Gastroesophageal sphincter (tissue), 4 donors: ENCODE data around the gene MCAM. TPM values are rescaled to one million over a fixed set of nuclear protein-coding genes. Genes with fewer than 3 reads are reported as not detected.

ENCODE experiments used
- ATAC-seq: fragments of 150-250 bp; one replicate; pipeline ENCODE4 v1.9.1; 2016; ENCODE audit warnings: mild to moderate bottlenecking, moderate library complexity
- H3K27ac ChIP-seq, 4 donors: fragments of 200-600 bp; sonication (generic) in 3 of 4; 1 replicate in 3 of 4; 2 replicates in 1 of 4; pipeline ENCODE4 v1.5.1; 2016 to 2019
- H3K27me3 ChIP-seq: fragments of 200-600 bp; sonication (generic); one replicate; pipeline ENCODE4 v1.5.1; 2019
- H3K36me3 ChIP-seq, 2 donors: fragments of 200-600 bp; sonication (generic); one replicate each; pipeline ENCODE4 v1.5.1; 2019; ENCODE audit warnings: control low read depth in 1 of 2
- H3K4me1 ChIP-seq, 3 donors: fragments of 200-600 bp; sonication (generic); 1 replicate in 2 of 3; 2 replicates in 1 of 3; pipeline ENCODE4 v1.5.1; 2016 to 2019; ENCODE audit warnings: control low read depth in 2 of 3
- H3K4me3 ChIP-seq, 2 donors: fragments of 200-600 bp; sonication (generic); one replicate each; pipeline ENCODE4 v1.5.1; 2019; ENCODE audit warnings: mild to moderate bottlenecking in 1 of 2, moderate library complexity in 1 of 2
- H3K9me3 ChIP-seq, 3 donors: fragments of 200-600 bp; sonication (generic); one replicate each; pipeline ENCODE4 v1.5.1; 2017 to 2019; ENCODE audit warnings: control low read depth in 2 of 3
- CTCF ChIP-seq, 4 experiments: fragments of 200-600 bp in 2 of 4; fragments of 450-650 bp in 2 of 4; sonication (generic) in 1 of 4; IDR thresholded peaks; one replicate each; pipeline ENCODE4 v1.5.1; 2017 to 2019; ENCODE audit warnings: antibody characterized with exemption in 4 of 4, mild to moderate bottlenecking in 2 of 4, moderate library complexity in 2 of 4
- EP300 ChIP-seq: sonication (generic); formaldehyde crosslinking; IDR thresholded peaks from one replicate; pipeline ENCODE4 v1.6.1; 2017; ENCODE audit warnings: antibody characterized with exemption, mild to moderate bottlenecking
- POLR2A ChIP-seq, 2 donors: fragments of 450-650 bp; IDR thresholded peaks; one replicate each; pipeline ENCODE4 v1.6.1; 2017; ENCODE audit warnings: antibody characterized with exemption in 2 of 2, mild to moderate bottlenecking in 2 of 2, moderate library complexity in 1 of 2
- POLR2AphosphoS5 ChIP-seq: sonication (generic); formaldehyde crosslinking; IDR thresholded peaks from one replicate; pipeline ENCODE4 v1.6.1; 2017; ENCODE audit warnings: antibody characterized with exemption
- WGBS, 2 donors: methylation state at CpG; one replicate each; pipeline ENCODE4 v1.1.5; 2018; ENCODE audit warnings: low coverage in 1 of 2; 5-methylcytosine and 5-hydroxymethylcytosine counted together
- total RNA-seq, 4 donors: library from RNA; depleted of rRNA; stranded (reverse); fragments of >200 nt; gene quantifications; one replicate each; pipeline ENCODE4 v1.1.0, GENCODE V29; 2016

MCAM gene
- total RNA-seq, 4 donors from 2014 or later, result 702 to 1,904 (median 1,177) TPM

- H3K9me3 ChIP-seq, result no peaks in the 10 kb centered on the region
- peaks cover 0 to 45% (median 30%) of the 10 kb centered on the region in 3 donors for H3K4me1 ChIP-seq
- H3K27me3 ChIP-seq, result no peaks in the 10 kb centered on the region
- H3K36me3 ChIP-seq, result no peaks in the 10 kb centered on the region
- H3K27ac ChIP-seq, result no peak overlapping the region
- no CpG with 5 or more reads among the region's 10 CpGs for WGBS, 2 donors
- H3K4me3 ChIP-seq, result no peak overlapping the region
- TF ChIP-seq CTCF (IDR thresholded peaks at IDR 0.05) (no peak), POLR2A (IDR thresholded peaks at IDR 0.05) (no peak), EP300 (no peak), POLR2AphosphoS5 (no peak)
- no peak for ATAC-seq
Measured at GRCh38 chr11:119342362-119343130, 25.6 kb upstream of the MCAM start.

DNA sequence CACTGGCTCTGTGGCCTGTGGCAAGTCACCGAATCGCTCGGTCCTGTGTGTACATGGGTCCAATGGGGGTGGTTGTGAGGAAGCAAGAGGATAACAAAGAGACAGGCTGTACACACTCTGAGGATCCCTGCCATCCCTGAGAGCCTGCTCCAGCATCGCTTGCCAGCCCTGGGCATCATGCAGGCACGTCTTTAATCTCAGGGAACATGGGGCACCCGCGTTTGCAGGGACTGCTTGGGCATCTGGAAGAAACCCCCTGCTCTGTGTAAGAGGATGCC is 25.0 kb upstream of the MCAM start:
- 60 to 77% methylated on average over 2 to 4 of the region's 7 CpGs for WGBS, 2 donors
- no peaks in the 10 kb centered on the region for H3K27me3 ChIP-seq
- peaks cover 0 to 51% (median 33%) of the 10 kb centered on the region in 3 donors for H3K4me1 ChIP-seq
- TF ChIP-seq POLR2AphosphoS5 (no peak), CTCF (IDR thresholded peaks at IDR 0.05) (no peak), EP300 (no peak), POLR2A (IDR thresholded peaks at IDR 0.05) (no peak)
- H3K27ac ChIP-seq, result no peak overlapping the region
- H3K36me3 ChIP-seq, result peaks cover 0 to 3% of the 10 kb centered on the region in 2 donors
- ATAC-seq, result no peak
- no peak overlapping the region for H3K4me3 ChIP-seq
- H3K9me3 ChIP-seq, result no peaks in the 10 kb centered on the region

GRCh38 chr11:119341222-119342022 is 24.5 kb upstream of the MCAM start:
- Histone ChIP-seq H3K27me3 (no peaks in the 10 kb centered on the region), H3K9me3 (no peaks in the 10 kb centered on the region), H3K36me3 (peaks cover 0 to 9% of the 10 kb centered on the region in 2 donors), H3K27ac (peak overlapping the region in 3 of 4 donors; percentile 85 to 92 (median 88)), H3K4me3 (peak overlapping the region in 1 of 2 donors; percentile 80), H3K4me1 (peaks cover 0 to 57% (median 33%) of the 10 kb centered on the region in 3 donors)
- TF ChIP-seq CTCF (IDR thresholded peaks at IDR 0.05) (no peak), POLR2A (IDR thresholded peaks at IDR 0.05) (no peak), POLR2AphosphoS5 (no peak), EP300 (no peak)
- 43 to 54% methylated on average over 3 to 5 of the region's 16 CpGs for WGBS, 2 donors
- ATAC-seq, result no peak

GRCh38 chr11:119340335-119341221 is 23.6 kb upstream of the MCAM start, which contains the start of gene C1QTNF5:
Gene C1QTNF5, minus strand, starts transcription at chr11:119340883. Its CDS starts 486 bp downstream, at chr11:119340397.
- WGBS, 2 donors, result 15 to 20% methylated on average over 1 to 2 of the region's 53 CpGs
- no peak for TF ChIP-seq POLR2A (IDR thresholded peaks at IDR 0.05)
- peak; percentile 34 for TF ChIP-seq POLR2AphosphoS5
- no peak for TF ChIP-seq EP300
- no peak for TF ChIP-seq CTCF (IDR thresholded peaks at IDR 0.05)
- ATAC-seq, result peak; percentile 62

More at GRCh38 chr11:119340335-119341221, 23.6 kb upstream of the MCAM start, which contains the start of gene C1QTNF5:
- Histone ChIP-seq H3K27me3 (no peaks in the 10 kb centered on the region), H3K4me3 (peak within 1 kb of the TSS; percentile 69 to 80), H3K9me3 (no peaks in the 10 kb centered on the region), H3K27ac (peak within 1 kb of the TSS; percentile 68 to 92 (median 86)), H3K36me3 (peaks cover 0 to 17% of the 10 kb centered on the region in 2 donors), H3K4me1 (peaks cover 0 to 65% (median 36%) of the 10 kb centered on the region in 3 donors)
